HG02938 (cell line): ENCODE measurements around the gene MYO1B.

Experiments
- ATAC-seq: cut with Tn5 transposase; IDR thresholded peaks from one replicate; pipeline ENCODE4 v1.9.1; 2021; ENCODE audit warnings: mild to moderate bottlenecking, moderate library complexity; ENCODE audit not compliant: unreplicated experiment

Gene MYO1B

GRCh38 chr2:191225690-191226089 is 19.5 kb upstream of the MYO1B start:
- no peak for ATAC-seq

GRCh38 chr2:191226196-191226595 is 19.0 kb upstream of the MYO1B start:
- ATAC-seq, result no peak

- ATAC-seq, result no peak
These were observed 16.9 kb upstream of the MYO1B start for GRCh38 chr2:191228333-191228732.

- ATAC-seq, result no peak
These were observed 16.3 kb upstream of the MYO1B start for GRCh38 chr2:191228861-191229260.

- no peak for ATAC-seq
These were observed 15.0 kb upstream of the MYO1B start for GRCh38 chr2:191230174-191230573.

- ATAC-seq, result no peak
These were observed 13.2 kb upstream of the MYO1B start for GRCh38 chr2:191231995-191232394.

- peak; percentile 37 for ATAC-seq
These were observed 11.7 kb upstream of the MYO1B start for GRCh38 chr2:191233533-191233932.

GRCh38 chr2:191234376-191234775 is 10.8 kb upstream of the MYO1B start:
- ATAC-seq, result no peak

- ATAC-seq, result no peak
These were observed 4.3 kb upstream of the MYO1B start for GRCh38 chr2:191240871-191241270.

GRCh38 chr2:191241418-191241817 is 3.8 kb upstream of the MYO1B start:
- no peak for ATAC-seq

GRCh38 chr2:191243154-191243553 is 2.0 kb upstream of the MYO1B start:
- peak; percentile 41 for ATAC-seq

GRCh38 chr2:191244350-191244749 is 854 bp upstream of the MYO1B start:
- ATAC-seq, result no peak

GRCh38 chr2:191245869-191246531 is 796 bp downstream of the MYO1B start:
- ATAC-seq, result no peak

GRCh38 chr2:191246820-191247380 is 1.7 kb downstream of the MYO1B start:
- no peak for ATAC-seq

GRCh38 chr2:191247381-191248057 is 2.3 kb downstream of the MYO1B start:
- ATAC-seq, result peak; percentile 44

GRCh38 chr2:191249156-191249813 is 4.1 kb downstream of the MYO1B start:
- no peak for ATAC-seq

- ATAC-seq, result no peak
These were observed 5.2 kb downstream of the MYO1B start for GRCh38 chr2:191250400-191250799.

- no peak for ATAC-seq
These were observed 5.8 kb downstream of the MYO1B start for GRCh38 chr2:191250986-191251385.

- no peak for ATAC-seq
These were observed 7.5 kb downstream of the MYO1B start for GRCh38 chr2:191252699-191253098.

- ATAC-seq, result no peak
These were observed 8.3 kb downstream of the MYO1B start for GRCh38 chr2:191253476-191253875.

GRCh38 chr2:191255271-191255670 is 10.1 kb downstream of the MYO1B start:
- ATAC-seq, result no peak
